HepG2 (cell line): Measurements from ENCODE around the gene PAM16.

Source experiments
- CTCF ChIP-seq: sonication (generic); formaldehyde crosslinking; IDR thresholded peaks from 2 replicates; pipeline ENCODE4 v1.5.0; 2020; ENCODE audit warnings: mild to moderate bottlenecking, missing genetic modification reagents, moderate library complexity
- DNMT1 ChIP-seq: sonication (generic); formaldehyde crosslinking; IDR thresholded peaks from 2 replicates; pipeline ENCODE4 v1.5.1; 2020; ENCODE audit warnings: mild to moderate bottlenecking, missing genetic modification reagents
- MTA3 ChIP-seq: sonication (generic); formaldehyde crosslinking; IDR thresholded peaks from 2 replicates; pipeline ENCODE4 v1.4.0; 2020; ENCODE audit warnings: missing genetic modification reagents
- NR0B2 ChIP-seq: sonication (generic); formaldehyde crosslinking; IDR thresholded peaks from 2 replicates; pipeline ENCODE4 v1.4.0; 2020; ENCODE audit warnings: mild to moderate bottlenecking, missing genetic modification reagents
- ONECUT2 ChIP-seq: sonication (generic); formaldehyde crosslinking; IDR thresholded peaks from 2 replicates; pipeline ENCODE4 v1.4.0; 2020; ENCODE audit warnings: missing genetic modification reagents
- REST ChIP-seq, 2 experiments: IDR thresholded peaks; 2 replicates each; pipeline ENCODE4 v1.6.1; 2011 to 2012; ENCODE audit warnings: low read length in 2 of 2, borderline replicate concordance in 1 of 2, low read depth in 1 of 2, mild to moderate bottlenecking in 1 of 2, moderate library complexity in 1 of 2
- TRIM24 ChIP-seq: sonication (generic); formaldehyde crosslinking; IDR thresholded peaks from 2 replicates; pipeline ENCODE4 v1.8.0; 2022; ENCODE audit warnings: mild to moderate bottlenecking, missing genetic modification reagents
- ZFP41 ChIP-seq: sonication (generic); formaldehyde crosslinking; IDR thresholded peaks from 2 replicates; pipeline ENCODE4 v1.4.0; 2020; ENCODE audit warnings: mild to moderate bottlenecking, missing genetic modification reagents, borderline replicate concordance
- ZNF317 ChIP-seq: sonication (generic); formaldehyde crosslinking; IDR thresholded peaks from 2 replicates; pipeline ENCODE4 v1.5.0; 2020; ENCODE audit warnings: mild to moderate bottlenecking, missing genetic modification reagents

- no peak for TF ChIP-seq ONECUT2
- no peak for TF ChIP-seq DNMT1 (CRISPR knock-in tag)
- TF ChIP-seq REST (IDR thresholded peaks at IDR 0.05; ENCODE audit: borderline replicate concordance in 1 of 2, low read depth in 1 of 2, low read length in 2 of 2), result no peak
- no peak for TF ChIP-seq TRIM24 (CRISPR knock-in tag)
- no peak for TF ChIP-seq MTA3 (CRISPR knock-in tag)
- no peak for TF ChIP-seq CTCF (CRISPR knock-in tag)
- TF ChIP-seq NR0B2, result no peak
- TF ChIP-seq ZNF317 (CRISPR knock-in tag), result no peak
- no peak for TF ChIP-seq ZFP41 (CRISPR knock-in tag)
Observed at GRCh38 chr16:4318451-4318910, 32.6 kb downstream of the PAM16 start.
